SK-N-SH (cell line): ENCODE data around the gene TAOK1. TPM values are rescaled to one million over a fixed set of nuclear protein-coding genes. Genes with fewer than 3 reads are reported as not detected.

Experiments used
- CTCF ChIA-PET: fragments of 300-600, 350-600 bp; formaldehyde crosslinking; extraction: SDS; loops from one replicate; lab custom pipeline; 2021; lab: Yijun Ruan, JAX
- POLR2A ChIA-PET: fragments of 350-600 bp; sonication (Branson Sonifier 250); formaldehyde crosslinking; extraction: SDS; loops from one replicate; lab custom pipeline; 2020; ENCODE audit warnings: antibody characterized with exemption, inconsistent platforms; lab: Yijun Ruan, JAX
- DNase-seq: peaks from one replicate; pipeline ENCODE4 v3.0.0; 2012
- H2AFZ ChIP-seq: fragments of 200-600 bp; sonication (generic); 2 replicates; pipeline ENCODE4 v1.8.1; 2016; ENCODE audit warnings: antibody characterized with exemption, mild to moderate bottlenecking, low read depth
- H3F3A ChIP-seq: fragments of 200-600 bp; sonication (generic); replicated peaks from 2 replicates; pipeline ENCODE3; 2016; ENCODE audit warnings: antibody characterized with exemption, mild to moderate bottlenecking; ENCODE audit not compliant: insufficient read depth
- H3K27ac ChIP-seq, 2 experiments: fragments of 200-500 bp in 1 of 2; fragments of 200-600 bp in 1 of 2; sonication (Bioruptor generic) in 1 of 2; sonication (generic), shearing (Covaris generic) in 1 of 2; 2 replicates each; pipeline versions ENCODE4 v1.5.1 to v1.6.1; 2014 to 2016; ENCODE audit warnings: low read depth in 2 of 2, inconsistent platforms in 1 of 2, low read length in 1 of 2, mild to moderate bottlenecking in 1 of 2, mixed read lengths in 1 of 2
- H3K27me3 ChIP-seq: fragments of 200-600 bp; sonication (generic), shearing (Covaris generic); 2 replicates; pipeline ENCODE4 v1.6.1; 2016; ENCODE audit warnings: mixed run types; ENCODE audit not compliant: insufficient read depth
- H3K36me3 ChIP-seq, 2 experiments: fragments of 200-500 bp in 1 of 2; fragments of 200-600 bp in 1 of 2; sonication (Bioruptor generic) in 1 of 2; sonication (generic) in 1 of 2; replicated peaks in 1 of 2; 2 replicates each; pipeline versions ENCODE3 to v1.5.1; 2014 to 2016; ENCODE audit warnings: low read length in 1 of 2, mild to moderate bottlenecking in 1 of 2; ENCODE audit not compliant: insufficient read depth in 2 of 2, control insufficient read depth in 1 of 2
- H3K4me1 ChIP-seq, 2 experiments: fragments of 200-500 bp in 1 of 2; fragments of 200-600 bp in 1 of 2; sonication (Bioruptor generic) in 1 of 2; sonication (generic), shearing (Covaris generic) in 1 of 2; 2 replicates each; pipeline versions ENCODE4 v1.5.1 to v1.6.1; 2014 to 2016; ENCODE audit warnings: low read depth in 1 of 2, low read length in 1 of 2, mixed run types in 1 of 2; ENCODE audit not compliant: insufficient read depth in 2 of 2, control insufficient read depth in 1 of 2
- H3K4me2 ChIP-seq: fragments of 200-600 bp; sonication (generic), shearing (Covaris generic); 2 replicates; pipeline ENCODE4 v1.6.1; 2017; ENCODE audit warnings: mixed run types
- H3K4me3 ChIP-seq, 2 experiments: fragments of 200-500 bp in 1 of 2; fragments of 200-600 bp in 1 of 2; sonication (Bioruptor generic) in 1 of 2; sonication (generic), shearing (Covaris generic) in 1 of 2; 2 replicates each; pipeline versions ENCODE4 v1.5.1 to v1.8.1; 2014 to 2016; ENCODE audit warnings: low read depth in 2 of 2, inconsistent platforms in 1 of 2, low read length in 1 of 2, mild to moderate bottlenecking in 1 of 2, mixed read lengths in 1 of 2, moderate library complexity in 1 of 2
- H3K79me2 ChIP-seq: fragments of 200-600 bp; sonication (generic); 2 replicates; pipeline ENCODE4 v1.8.1; 2017; ENCODE audit warnings: mild to moderate bottlenecking; ENCODE audit not compliant: insufficient read depth
- H3K9ac ChIP-seq: fragments of 200-600 bp; sonication (generic); 2 replicates; pipeline ENCODE4 v1.6.1; 2017; ENCODE audit warnings: mixed run types
- H3K9me2 ChIP-seq: fragments of 200-600 bp; sonication (generic); 2 replicates; pipeline ENCODE4 v1.6.1; 2017; ENCODE audit warnings: mixed run types
- H3K9me3 ChIP-seq: fragments of 200-600 bp; sonication (generic); 2 replicates; pipeline ENCODE4 v1.6.1; 2017; ENCODE audit warnings: mixed run types, mild to moderate bottlenecking, moderate library complexity
- H4K20me1 ChIP-seq: fragments of 200-600 bp; sonication (generic); 2 replicates; pipeline ENCODE4 v1.6.1; 2017; ENCODE audit warnings: mild to moderate bottlenecking, mixed run types; ENCODE audit not compliant: insufficient read depth
- EP300 ChIP-seq, 2 experiments: IDR thresholded peaks; 2 replicates each; pipeline versions ENCODE4 v1.4.0 to v1.6.1; 2012; ENCODE audit warnings: borderline replicate concordance in 1 of 2, low read depth in 1 of 2, low read length in 1 of 2
- FOXJ3 ChIP-seq: sonication (generic); formaldehyde crosslinking; IDR thresholded peaks from 2 replicates; pipeline ENCODE4 v1.5.1; 2020; ENCODE audit warnings: mild to moderate bottlenecking, missing genetic modification reagents
- MAX ChIP-seq: IDR thresholded peaks from 2 replicates; pipeline ENCODE4 v1.4.0; 2012; ENCODE audit warnings: low read depth
- MEF2A ChIP-seq: IDR thresholded peaks from 2 replicates; pipeline ENCODE4 v1.4.0; 2012; ENCODE audit warnings: low read depth, borderline replicate concordance
- MXI1 ChIP-seq: IDR thresholded peaks from 2 replicates; pipeline ENCODE4 v1.6.1; 2012; ENCODE audit warnings: mild to moderate bottlenecking, low read depth, low read length, improper control_type of control experiment
- NFIC ChIP-seq: IDR thresholded peaks from 2 replicates; pipeline ENCODE4 v1.4.0; 2012; ENCODE audit warnings: borderline replicate concordance
- NRF1 ChIP-seq: IDR thresholded peaks from 2 replicates; pipeline ENCODE4 v1.6.1; 2012; ENCODE audit warnings: low read depth, mild to moderate bottlenecking, low read length
- RAD21 ChIP-seq: IDR thresholded peaks from 2 replicates; pipeline ENCODE4 v1.6.1; 2012; ENCODE audit warnings: mild to moderate bottlenecking, low read length
- SIN3A ChIP-seq: IDR thresholded peaks from 2 replicates; pipeline ENCODE4 v1.6.1; 2012; ENCODE audit warnings: low read depth, mild to moderate bottlenecking, low read length, moderate library complexity, borderline replicate concordance
- SMC3 ChIP-seq: IDR thresholded peaks from 2 replicates; pipeline ENCODE4 v1.6.1; 2012; ENCODE audit warnings: low read depth, low read length, improper control_type of control experiment
- WGBS: methylation state at CpG from one replicate; pipeline ENCODE4 v1.1.6; 2017; ENCODE audit warnings: low lambda C conversion rate; 5-methylcytosine and 5-hydroxymethylcytosine counted together
- polyA plus RNA-seq, 3 experiments: library from polyadenylated mRNA; depleted of rRNA; stranded (reverse); fragments of >200 nt; gene quantifications; 2 replicates each; pipeline ENCODE4 v1.2.3, GENCODE V29; 2012
- TF ChIP-seq, protein P1 (sequence below): fragments of 200-600 bp; sonication (generic); IDR thresholded peaks from 2 replicates; pipeline ENCODE4 v1.6.1; 2017; ENCODE audit warnings: antibody characterized with exemption, mild to moderate bottlenecking, moderate library complexity
- TF ChIP-seq, protein P2 (sequence below): IDR thresholded peaks from 2 replicates; pipeline ENCODE4 v1.4.0; 2012; ENCODE audit warnings: low read depth, borderline replicate concordance
- TF ChIP-seq, protein P3 (sequence below): IDR thresholded peaks from 2 replicates; pipeline ENCODE4 v1.4.0; 2012; ENCODE audit warnings: low read depth, borderline replicate concordance

Gene TAOK1
- polyA plus RNA-seq, 1 of the 3 experiments (the other 2 are of a cell fraction): 5.9 TPM

DNA sequence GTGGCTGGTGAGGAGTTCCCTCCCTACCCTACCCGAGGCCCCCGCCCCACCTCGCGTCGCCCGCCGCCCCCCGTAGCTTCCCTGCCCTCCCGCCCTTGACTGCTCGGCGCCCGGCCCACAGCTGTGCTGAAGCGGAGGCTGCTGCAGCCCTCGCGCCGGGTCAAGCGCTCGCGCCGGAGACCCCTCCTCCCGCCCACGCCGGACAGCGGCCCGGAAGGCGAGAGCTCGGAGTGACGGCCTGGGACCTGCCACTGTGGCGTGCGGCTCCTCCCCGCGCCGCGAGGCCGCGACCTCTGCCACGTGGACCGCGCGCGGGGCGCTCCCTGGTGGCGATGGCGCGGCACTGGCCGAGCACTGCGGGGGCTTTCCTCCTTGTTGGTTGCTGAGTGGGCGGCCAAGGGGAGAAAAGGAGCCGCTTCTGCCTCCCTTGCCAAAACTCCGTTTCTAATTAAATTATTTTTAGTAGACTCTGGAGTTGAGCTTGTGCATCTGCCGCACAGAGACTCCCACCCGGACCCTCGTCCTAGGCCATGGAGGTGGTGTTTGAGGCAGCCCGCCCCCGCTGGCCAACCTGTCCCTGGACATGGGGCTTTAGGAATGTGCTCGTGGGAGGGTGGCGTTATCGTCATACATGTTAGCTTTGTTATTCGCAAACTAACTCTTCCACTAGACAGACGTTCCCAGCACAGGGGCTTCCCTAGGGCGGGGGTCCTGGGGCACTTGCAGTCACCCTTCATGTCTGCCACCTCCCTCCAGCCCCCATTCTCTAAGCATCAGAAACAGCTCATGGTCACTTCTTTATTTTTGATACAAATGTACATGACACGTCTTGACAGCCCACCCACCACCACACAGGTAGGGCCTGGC is 182.8 kb downstream of the TAOK1 start:
- H3K4me1 ChIP-seq: peaks cover 8 to 21% of the 10 kb centered on the region in 2 experiments; a peak in 1 of 4 replicates
- POLR2A ChIA-PET: interaction anchor here (1.3 kb wide), 1 partner anchor 15 kb away, joined by 3 read pairs; no protein-coding TSS in a partner anchor
- no peaks in the 10 kb centered on the region for H3K9me3 ChIP-seq
- H2AFZ ChIP-seq: no peak overlapping the region
- H3K9me2 ChIP-seq: no peaks in the 10 kb centered on the region
- no peak for TF ChIP-seq MEF2A
- TF ChIP-seq SIN3A: peak; percentile 57; the same call in 1 of the 2 replicates
- TF ChIP-seq SMC3: peak; percentile 43
- TF ChIP-seq NFIC: no peak
- TF ChIP-seq, protein P1, sequence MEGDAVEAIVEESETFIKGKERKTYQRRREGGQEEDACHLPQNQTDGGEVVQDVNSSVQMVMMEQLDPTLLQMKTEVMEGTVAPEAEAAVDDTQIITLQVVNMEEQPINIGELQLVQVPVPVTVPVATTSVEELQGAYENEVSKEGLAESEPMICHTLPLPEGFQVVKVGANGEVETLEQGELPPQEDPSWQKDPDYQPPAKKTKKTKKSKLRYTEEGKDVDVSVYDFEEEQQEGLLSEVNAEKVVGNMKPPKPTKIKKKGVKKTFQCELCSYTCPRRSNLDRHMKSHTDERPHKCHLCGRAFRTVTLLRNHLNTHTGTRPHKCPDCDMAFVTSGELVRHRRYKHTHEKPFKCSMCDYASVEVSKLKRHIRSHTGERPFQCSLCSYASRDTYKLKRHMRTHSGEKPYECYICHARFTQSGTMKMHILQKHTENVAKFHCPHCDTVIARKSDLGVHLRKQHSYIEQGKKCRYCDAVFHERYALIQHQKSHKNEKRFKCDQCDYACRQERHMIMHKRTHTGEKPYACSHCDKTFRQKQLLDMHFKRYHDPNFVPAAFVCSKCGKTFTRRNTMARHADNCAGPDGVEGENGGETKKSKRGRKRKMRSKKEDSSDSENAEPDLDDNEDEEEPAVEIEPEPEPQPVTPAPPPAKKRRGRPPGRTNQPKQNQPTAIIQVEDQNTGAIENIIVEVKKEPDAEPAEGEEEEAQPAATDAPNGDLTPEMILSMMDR: peak; percentile 66
- TF ChIP-seq RAD21: peak; percentile 64
- TF ChIP-seq, protein P2, sequence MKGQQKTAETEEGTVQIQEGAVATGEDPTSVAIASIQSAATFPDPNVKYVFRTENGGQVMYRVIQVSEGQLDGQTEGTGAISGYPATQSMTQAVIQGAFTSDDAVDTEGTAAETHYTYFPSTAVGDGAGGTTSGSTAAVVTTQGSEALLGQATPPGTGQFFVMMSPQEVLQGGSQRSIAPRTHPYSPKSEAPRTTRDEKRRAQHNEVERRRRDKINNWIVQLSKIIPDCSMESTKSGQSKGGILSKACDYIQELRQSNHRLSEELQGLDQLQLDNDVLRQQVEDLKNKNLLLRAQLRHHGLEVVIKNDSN: peak; percentile 63; the same call in 1 of the 2 replicates
- TF ChIP-seq, protein P3, sequence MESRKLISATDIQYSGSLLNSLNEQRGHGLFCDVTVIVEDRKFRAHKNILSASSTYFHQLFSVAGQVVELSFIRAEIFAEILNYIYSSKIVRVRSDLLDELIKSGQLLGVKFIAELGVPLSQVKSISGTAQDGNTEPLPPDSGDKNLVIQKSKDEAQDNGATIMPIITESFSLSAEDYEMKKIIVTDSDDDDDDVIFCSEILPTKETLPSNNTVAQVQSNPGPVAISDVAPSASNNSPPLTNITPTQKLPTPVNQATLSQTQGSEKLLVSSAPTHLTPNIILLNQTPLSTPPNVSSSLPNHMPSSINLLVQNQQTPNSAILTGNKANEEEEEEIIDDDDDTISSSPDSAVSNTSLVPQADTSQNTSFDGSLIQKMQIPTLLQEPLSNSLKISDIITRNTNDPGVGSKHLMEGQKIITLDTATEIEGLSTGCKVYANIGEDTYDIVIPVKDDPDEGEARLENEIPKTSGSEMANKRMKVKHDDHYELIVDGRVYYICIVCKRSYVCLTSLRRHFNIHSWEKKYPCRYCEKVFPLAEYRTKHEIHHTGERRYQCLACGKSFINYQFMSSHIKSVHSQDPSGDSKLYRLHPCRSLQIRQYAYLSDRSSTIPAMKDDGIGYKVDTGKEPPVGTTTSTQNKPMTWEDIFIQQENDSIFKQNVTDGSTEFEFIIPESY: no peak
- TF ChIP-seq FOXJ3: no peak
- peak; percentile 83 for TF ChIP-seq MAX
- TF ChIP-seq EP300 (IDR thresholded peaks at IDR 0.05; ENCODE audit: borderline replicate concordance in 1 of 2, low read depth in 1 of 2, low read length in 1 of 2): no peak
- TF ChIP-seq NRF1: no peak
- peak; percentile 97 for TF ChIP-seq MXI1
- TF ChIP-seq, all 33 proteins: peak for 7
- H3K79me2 ChIP-seq: peaks cover 6% of the 10 kb centered on the region; the same call in 1 of the 2 replicates
- 0 out of 2 replicates have a peak, but pooled peaks cover 4% of the 10 kb centered on the region for H4K20me1 ChIP-seq
- H3F3A ChIP-seq: peaks cover 3% of the 10 kb centered on the region
- peak; percentile 89 for DNase-seq
- H3K9ac ChIP-seq: no peak overlapping the region
- CTCF ChIA-PET: interaction anchor here (0.7 to 11.6 kb wide), 42 partner anchors 9 to 542 kb away, joined by 3 to 166 read pairs (median 4); partner anchors contain the start of genes ANKRD13B, CORO6, GIT1 and MYO18A
- no peak overlapping the region for H3K4me2 ChIP-seq
- peak overlapping the region; percentile 12 to 29; a peak in 2 of 4 replicates for H3K4me3 ChIP-seq
- H3K27me3 ChIP-seq: no peaks in the 10 kb centered on the region
- 47% methylated on average over 33 of the region's 62 CpGs for WGBS
- peaks cover 0 to 49% of the 10 kb centered on the region in 2 experiments for H3K36me3 ChIP-seq
- H3K27ac ChIP-seq: peak overlapping the region in 1 of 2 experiments; percentile 22; a peak in 1 of 4 replicates
